GM19328 (cell line): Measurements from ENCODE around the gene NUDC.
"Not testable (repeated sequence)": the region's sequence is repeated elsewhere in the genome, so short reads cannot be mapped to it uniquely, and the experiment has no call there.

Source experiments
- ATAC-seq: cut with Tn5 transposase; IDR thresholded peaks from one replicate; pipeline ENCODE4 v1.9.1; 2021; ENCODE audit warnings: mild to moderate bottlenecking, moderate library complexity; ENCODE audit not compliant: unreplicated experiment

Gene NUDC

DNA sequence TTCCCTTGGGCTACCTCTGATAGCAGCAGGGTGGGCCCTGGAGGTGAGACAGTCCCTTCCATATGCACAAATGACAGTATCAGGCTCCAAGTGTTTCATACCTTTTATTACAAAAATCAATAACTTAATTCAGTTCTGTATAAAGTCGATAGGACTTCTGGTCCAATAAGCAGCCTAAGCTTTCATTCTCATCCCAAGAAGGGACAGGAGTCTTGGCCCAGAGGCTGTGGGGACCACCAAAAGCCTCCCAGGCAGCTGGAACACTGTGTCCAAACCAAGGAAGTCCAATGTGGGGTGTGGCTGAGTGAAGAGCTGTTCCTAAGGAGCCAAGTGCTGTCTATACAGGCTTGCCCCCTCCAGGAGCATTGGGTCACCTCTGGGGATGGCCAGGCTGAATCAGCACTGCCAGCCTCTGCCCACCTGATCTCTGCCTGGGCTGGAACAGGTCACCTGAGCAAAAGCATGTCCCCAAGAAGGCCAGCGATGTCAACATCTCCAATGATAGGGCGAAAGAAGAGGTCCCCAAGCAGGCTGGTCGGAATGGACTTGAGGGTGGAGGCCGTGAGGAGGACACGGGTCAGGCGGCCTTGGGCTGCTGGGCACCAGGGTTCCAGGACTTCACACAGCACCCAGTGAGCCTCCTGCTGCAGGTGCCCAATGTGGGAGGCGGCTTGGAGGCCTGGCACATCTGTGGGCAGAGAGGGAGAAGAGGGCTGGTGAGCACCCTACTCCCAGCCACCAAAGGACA lies 10.0 kb upstream of the NUDC start:
- ATAC-seq: no peak

DNA sequence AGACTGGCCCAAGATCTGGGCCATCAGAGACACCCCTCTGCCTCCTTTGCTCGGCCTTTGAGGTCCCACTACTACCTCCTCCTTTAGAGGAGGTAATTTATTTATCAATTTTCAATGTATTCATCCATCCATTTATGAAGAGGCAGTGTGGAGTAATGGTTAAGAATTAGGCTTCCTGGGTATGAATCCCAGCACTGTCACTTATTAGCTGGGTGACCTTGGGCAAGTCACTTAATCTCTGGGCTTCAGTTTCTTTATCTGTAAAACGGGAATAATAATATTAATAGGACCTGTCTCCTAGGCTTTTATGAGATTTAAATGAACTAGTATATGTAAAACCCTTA lies 9.4 kb upstream of the NUDC start:
- no peak for ATAC-seq

DNA sequence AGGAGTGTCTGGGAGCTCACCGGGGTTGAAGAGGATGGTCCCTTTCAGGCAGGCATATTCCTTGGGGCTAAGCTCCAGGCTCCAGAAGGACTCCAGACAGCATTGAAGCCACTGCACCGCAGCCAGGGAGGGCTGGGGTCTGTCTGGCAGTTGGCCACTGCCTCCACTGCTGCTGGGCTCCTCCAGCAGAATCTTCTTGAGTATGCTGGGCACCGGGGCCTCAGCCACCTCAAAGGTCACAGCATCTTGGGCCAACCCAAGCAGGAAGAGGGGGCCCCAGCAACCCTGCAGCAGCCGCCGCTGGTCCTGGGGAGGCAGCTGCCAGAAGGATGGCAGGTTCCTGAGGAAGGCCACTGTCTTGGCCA lies 8.2 kb upstream of the NUDC start:
- no peak for ATAC-seq

DNA sequence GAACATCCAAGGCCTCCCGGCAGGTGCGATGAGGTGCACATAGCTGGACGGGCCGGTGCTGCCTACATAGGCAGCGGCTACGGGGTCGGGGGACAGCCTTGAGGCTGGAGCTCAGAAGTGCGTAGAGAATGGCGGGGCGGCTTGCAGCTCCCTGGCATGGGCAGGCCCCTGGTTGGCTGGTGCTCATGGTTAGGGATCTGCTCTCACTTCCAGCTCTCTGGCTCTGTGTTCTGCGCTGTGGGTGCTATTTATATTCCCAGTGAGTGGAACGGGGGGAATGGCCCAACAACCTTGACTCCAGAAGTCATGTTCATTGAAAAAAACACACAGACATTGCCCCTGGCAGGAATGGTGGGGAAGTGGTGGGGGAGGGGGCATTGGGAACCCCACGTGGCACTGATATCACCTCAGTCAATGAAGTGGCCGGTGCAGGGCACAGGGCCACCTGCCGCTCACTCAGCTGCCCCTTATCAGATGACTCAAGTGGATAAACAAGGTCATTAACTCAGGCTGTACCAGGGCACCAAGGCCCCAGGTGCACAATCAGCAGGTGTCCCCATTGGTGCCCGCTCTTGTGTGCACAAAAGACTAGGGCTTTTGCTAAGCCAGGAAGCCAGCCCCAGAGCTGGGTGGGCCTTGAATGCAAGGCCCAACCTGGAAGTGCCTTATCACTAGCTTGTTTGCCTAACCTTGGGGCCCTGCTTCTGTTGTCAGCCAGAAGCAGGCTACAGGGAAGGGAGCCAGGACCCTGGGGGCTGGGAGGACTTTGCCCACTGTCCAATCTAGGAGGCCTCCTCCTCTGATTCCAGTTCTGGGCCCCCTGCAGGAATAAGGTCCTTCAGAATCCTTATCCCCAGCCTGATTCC lies 7.6 kb upstream of the NUDC start, which contains the start of gene NR0B2:
Gene NR0B2 (minus strand): TSS at position 222 of the 866 bp plus-strand sequence. CDS start 35 bp downstream, at position 187.
- no peak for ATAC-seq

DNA sequence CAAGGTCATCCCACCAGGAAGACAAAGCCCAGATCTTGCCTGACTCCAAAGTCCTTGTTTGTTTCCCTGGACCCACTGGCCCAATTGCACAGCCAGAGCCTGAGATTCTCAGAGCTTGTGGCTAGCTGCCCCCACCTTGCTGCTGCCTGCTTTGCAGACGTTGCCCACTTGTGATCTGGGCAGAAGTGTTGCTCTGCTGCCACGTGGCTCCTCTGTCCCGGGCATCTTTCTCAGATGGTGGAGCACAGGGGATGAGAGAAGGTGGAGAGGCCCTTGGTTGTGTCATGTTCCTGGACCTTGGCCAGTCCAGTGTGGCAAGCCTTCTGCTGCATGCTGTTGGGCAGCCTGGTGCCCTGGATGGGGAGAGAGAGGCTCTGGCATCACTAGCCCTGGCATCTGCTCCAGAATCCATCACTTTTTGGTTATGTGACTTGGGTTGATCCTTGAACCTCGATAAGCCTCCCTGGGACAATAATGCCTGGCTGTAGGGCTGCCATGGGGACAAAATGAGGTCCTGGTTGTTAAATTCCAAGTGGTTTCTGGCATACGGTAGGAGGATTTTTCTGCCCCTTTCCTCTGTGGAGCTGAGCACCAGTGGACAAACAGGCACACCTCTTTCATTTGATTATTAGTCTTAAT lies 6.2 kb upstream of the NUDC start:
- ATAC-seq: no peak

DNA sequence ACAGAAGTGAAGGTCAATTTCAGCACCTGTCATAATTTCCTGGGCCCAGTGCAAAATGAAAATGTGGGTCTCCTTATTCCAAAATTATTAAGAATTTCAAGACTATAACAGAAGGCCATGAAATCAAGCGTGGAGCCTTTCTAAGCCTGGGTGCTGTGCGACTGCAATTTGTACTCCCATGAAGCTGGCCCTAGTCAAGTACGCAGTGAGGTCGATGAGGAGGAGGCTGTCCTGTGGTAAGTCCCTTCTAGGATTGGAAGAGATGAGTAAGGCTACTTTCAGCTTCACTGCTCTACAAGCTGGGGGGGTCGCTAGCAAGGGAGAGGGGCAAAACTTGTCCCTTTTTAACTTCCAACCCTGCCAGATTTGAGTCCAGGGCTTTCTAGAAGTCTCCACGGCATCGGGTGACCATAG lies 410 bp upstream of the NUDC start:
- ATAC-seq: peak; percentile 7

DNA sequence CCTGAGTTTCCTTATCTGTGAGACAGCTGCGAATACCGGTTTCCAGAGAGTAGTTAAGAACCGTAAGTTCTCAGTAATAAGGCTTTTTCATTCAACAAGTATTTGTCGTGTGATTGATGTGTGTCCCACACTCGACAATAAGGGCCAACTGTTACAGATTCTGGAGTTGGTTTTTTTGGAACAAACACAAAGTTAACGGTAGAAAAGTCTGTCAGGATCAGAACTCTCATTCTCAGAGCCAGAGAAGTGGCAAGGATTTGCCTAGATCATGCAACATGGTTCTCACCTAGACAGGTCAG lies 837 bp downstream of the NUDC start:
- ATAC-seq: no peak

DNA sequence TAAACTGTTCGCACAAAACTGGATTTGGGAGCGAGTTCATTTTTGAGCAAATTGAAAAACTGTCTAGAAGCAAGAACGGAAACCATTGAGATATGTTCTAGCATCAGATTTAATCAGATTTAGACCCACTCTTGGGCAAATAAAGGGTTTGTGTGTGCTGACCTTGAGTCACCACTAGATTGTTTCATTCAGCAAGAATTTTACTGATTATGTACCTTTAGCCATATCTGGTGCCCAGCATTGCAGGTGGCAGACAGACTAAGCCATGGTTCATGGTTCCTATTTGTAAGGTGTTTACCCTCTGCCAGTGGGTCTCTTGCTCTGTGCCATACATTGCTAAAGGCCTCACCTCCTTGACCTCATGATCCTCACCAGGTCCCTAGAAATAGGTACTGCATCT lies 1.4 kb downstream of the NUDC start:
- no peak for ATAC-seq

DNA sequence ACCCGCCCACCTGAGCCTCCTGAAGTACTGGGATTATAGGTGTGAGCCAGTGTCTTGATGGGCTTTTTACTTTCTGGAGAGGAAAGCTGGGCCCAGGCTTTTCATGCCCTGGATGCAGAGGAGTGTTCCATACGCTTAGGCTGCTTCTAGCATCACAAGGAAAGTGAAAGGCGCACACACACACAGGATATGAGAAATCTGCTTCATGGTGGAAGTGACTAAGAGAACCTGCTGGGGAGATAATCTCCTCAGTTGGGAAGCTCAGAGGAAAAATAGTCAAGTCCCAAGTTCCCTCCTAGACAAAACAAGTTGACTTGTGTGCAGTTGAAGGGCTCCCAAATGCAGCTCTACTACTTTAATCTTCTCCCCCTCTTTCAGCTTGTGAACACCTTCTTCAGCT lies 2.2 kb downstream of the NUDC start:
- no peak for ATAC-seq

DNA sequence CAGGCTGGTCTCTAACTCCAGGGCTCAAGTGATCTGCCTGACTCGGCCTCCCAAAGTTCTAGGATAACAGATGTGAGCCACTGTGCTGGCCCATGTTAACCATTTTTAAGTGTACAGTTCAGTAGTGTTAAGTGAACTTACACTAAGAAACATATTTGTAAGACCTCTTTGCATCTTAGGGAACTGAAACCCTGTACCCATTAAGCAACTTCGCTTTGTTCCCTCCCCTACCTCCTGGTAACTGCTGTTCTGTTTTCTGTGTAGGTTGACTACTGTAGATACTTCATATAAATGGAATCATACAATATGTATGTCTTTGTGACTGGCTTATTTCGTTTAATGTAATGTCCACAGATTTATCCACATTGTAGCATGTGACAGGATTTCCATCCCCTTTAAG lies 11.0 kb downstream of the NUDC start:
- ATAC-seq: no peak

DNA sequence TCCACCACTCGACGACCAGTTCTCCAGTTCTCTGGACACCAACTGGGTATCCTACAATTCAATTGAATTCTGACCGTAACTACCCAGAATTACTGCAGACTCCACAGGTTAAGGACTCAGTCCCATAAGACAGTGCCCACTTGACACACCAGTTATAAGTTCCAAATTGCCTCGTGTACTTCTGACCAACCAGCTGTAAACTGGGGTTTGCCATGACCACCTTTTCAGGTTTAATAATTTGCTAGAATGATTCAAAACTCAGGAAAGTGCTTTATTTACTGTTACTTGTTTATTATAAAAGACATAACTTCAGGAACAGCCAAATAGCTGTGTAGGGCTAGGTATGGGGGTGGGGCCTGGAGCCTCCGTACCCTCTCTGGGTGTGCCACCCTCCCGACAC lies 15.3 kb downstream of the NUDC start:
- no peak for ATAC-seq

DNA sequence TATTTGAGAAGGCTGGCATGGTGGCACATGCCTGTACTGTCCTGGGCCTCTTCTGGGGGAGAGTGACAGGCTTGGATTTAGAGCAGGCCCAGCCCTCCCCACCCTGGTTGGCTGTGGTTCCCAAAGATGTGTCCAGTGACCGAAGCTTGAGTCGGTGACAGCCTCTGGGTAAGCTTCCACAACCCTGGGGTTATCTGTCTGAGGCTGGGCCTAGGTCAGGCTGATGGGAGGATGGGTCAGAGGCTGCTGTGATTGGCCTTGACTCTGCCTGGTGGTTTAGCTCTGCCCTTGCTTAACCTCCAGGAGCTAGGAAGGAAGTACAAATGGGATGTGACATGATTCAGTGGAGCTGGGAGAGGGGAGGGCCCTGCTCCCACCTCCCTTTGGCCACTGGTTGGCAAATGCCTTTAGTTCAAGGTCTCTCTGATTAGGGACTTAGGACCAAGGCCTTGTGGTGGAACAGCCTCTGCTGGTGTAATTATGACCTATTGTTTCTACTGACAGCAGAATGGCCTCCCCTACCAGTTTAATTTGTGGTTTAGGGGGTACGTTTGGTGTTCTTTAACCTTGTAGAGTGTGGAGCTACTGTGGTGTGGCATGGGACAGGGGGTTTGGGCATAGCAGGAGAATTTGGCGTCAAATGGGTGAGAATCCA lies 16.6 kb downstream of the NUDC start:
- no peak for ATAC-seq

DNA sequence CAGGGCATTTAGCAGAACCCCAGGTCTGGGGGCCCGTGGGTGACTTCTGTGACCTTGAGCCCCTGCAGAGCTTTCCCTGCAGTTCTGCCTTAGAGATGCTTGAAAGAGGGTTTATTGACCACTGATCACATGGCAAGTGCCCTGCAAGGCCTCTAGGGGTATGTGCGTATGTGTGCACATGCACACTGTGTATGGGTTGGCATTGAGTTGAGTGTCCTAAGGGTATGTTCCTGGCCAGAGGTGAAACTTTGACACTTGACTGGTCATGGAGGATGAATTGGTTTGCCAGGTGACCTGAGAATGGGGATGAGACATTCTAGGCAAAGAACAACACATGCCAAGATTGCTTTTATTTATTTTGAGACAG lies 17.1 kb downstream of the NUDC start:
- ATAC-seq: no peak

DNA sequence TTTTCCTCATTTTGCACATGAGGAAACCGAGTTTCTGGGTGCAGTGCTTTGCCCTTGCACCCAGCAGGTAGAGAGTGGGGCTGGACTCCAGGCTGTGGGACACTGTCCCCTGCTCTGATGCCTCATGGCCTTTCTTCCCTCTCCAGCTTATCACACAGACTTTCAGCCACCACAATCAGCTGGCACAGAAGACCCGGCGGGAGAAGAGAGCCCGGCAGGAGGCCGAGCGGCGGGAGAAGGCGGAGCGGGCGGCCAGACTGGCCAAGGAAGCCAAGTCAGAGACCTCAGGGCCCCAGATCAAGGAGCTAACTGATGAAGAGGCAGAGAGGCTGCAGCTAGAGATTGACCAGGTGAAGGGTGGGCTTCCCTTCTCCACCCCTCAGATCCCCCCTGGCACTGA lies 19.8 kb downstream of the NUDC start:
- no peak for ATAC-seq

DNA sequence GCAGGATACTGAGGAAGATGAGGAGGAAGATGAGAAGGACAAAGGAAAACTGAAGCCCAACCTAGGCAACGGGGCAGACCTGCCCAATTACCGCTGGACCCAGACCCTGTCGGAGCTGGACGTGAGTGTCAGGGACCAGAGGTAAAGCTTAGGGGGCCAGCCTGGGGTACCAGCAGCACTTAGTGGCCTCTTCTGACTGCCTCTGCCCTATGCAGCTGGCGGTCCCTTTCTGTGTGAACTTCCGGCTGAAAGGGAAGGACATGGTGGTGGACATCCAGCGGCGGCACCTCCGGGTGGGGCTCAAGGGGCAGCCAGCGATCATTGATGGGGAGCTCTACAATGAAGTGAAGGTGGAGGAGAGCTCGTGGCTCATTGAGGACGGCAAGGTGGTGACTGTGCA lies 21.1 kb downstream of the NUDC start:
- no peak for ATAC-seq

DNA sequence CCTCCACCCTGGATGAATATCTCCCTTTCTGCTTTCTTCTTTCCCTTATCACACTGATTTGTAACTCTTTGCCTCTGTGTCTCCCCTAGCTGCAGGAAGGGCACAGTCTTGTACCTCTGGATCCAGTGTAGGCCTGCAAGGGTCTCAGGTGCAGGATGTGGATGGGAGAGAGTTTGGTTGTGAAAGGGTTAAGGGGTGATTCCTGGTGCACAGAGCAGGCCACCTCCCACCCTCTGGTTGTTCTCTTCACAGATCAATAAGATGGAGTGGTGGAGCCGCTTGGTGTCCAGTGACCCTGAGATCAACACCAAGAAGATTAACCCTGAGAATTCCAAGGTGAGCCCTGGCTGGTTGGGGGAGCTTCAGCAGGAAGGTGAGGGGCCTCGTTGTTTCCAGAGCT lies 23.6 kb downstream of the NUDC start:
- ATAC-seq: no peak

DNA sequence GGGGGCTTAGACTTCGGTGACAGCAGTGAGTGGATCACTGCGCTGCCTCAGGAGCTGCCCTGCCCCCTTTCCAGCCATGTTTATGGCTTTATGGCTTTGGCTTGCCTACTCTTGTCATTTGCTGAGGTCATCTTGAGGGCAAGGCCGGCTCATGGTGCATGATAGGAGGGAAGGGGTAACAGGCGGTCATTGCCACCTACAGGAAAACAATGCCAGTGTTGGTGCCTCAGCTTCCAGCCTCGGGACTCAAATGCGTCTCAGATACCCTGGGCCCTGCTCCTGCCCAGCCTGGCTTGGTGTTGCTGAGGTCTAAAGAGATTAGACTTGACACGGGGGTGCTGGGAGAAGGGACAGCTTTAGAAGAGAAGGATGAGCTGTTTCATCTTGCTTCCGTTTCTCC lies 24.2 kb downstream of the NUDC start:
- ATAC-seq: no peak

DNA sequence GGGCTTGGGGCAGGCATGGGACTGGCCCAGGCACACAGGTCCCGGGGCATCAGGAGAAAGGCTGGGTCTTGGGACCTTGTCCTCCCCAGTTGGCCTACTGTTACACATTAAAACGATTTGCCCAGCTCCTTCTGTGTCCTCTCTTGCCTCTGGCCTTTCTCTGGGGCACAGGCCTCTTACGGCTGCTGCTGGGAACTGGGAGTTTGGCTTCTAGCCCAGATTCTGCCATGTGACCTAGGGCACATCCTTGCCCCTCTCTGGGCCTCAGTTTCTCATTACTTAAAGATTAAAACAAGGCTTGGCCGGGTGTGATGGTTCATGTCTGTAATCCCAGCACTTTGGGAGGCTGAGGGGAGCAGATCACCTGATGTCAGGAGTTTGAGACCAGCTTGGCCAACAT lies 24.7 kb downstream of the NUDC start:
- ATAC-seq: no peak

DNA sequence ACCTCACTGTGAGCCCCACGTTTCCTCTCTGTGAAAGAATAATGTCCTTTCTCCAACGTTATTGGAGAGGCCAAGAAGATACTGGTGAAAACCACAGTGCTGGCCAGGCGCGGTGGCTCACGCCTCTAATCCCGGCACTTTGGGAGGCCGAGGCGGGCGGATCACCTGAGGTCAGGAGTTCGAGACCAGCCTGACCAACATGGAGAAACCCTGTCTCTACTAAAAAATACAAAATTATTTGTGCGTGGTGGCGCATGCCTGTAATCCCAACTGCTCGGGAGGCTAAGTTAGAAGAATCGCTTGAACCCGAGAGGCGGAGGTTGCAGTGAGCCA lies 27.1 kb downstream of the NUDC start:
- not testable (repeated sequence) for ATAC-seq

DNA sequence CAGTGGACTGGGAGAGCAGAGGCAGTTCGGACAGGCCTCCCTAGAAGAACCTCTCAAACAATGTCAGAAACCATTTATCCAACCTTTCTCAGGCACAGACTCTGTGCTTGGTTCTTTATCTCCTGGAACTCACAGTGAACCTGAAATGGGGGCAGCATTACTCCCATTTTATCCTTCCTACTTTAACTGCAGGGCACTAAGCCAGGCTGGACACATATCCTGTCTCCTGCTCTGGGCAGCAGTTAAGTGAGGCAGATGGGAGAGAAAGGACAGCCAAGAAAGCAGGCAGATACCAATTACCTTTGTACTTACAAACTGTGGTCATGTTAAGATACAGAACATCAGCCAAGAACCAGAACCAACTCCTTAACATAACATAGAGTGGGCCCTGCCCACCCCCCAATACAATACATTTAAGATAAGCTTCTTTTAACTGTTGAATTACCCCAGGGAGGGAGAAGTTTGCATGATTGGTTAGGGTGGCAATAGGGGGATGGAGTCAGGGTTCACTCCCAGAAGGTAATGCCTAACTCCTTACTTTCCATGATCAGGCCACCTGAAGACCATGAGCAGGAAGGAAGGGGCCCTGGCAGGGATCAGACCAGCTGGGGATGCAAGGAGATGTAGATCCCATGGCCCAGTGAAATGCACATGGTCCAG lies 27.9 kb downstream of the NUDC start:
- ATAC-seq: no peak

DNA sequence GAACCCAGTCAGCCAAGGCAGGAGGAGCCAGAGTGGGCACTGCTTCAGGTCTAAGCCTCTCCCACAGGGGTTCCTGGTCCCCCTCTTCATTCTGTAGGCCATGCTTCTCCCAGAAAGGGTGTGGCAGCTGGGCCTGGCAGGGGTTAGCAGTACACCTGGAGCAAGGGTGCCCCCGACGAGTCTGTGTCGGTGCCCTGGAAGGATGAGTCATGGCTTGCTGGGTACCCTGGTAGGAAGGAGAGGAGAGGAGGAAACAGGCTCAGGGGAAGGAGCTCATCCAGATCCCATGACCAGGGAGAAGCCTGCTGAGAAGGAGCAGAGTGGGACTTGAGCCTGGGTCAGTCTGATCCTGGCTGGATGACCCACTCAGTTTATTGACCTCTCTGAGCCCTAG lies 28.4 kb downstream of the NUDC start:
- no peak for ATAC-seq
